ENCODE data around the gene PCNT.
"Not testable (repeated sequence)": the region's sequence is repeated elsewhere in the genome, so short reads cannot be mapped to it uniquely, and the experiment has no call there.

Gene PCNT

GRCh38 chr21:46427516-46427915 lies 103.6 kb downstream of the PCNT start:
- no peak for DNase-seq (ENCODE audit: low spot score)

DNA sequence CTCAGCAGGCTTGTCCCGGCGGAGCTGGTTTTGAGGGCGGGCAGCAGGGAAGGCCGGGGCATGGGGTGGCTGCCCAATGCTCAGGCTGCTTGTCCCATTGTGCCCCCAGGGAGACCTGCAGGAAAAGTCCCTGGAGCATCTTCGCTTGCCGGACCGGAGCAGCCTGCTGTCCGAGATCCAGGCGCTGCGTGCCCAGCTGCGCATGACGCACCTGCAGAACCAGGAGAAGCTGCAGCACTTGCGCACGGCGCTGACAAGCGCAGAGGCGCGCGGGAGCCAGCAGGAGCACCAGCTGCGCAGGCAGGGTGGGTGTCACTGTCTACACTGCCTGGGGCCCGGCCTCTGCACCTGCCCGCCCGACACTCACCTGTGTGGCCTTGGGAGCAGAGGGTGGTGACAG lies 104.3 kb downstream of the PCNT start:
- DNase-seq (ENCODE audit: low spot score), result no peak

DNA sequence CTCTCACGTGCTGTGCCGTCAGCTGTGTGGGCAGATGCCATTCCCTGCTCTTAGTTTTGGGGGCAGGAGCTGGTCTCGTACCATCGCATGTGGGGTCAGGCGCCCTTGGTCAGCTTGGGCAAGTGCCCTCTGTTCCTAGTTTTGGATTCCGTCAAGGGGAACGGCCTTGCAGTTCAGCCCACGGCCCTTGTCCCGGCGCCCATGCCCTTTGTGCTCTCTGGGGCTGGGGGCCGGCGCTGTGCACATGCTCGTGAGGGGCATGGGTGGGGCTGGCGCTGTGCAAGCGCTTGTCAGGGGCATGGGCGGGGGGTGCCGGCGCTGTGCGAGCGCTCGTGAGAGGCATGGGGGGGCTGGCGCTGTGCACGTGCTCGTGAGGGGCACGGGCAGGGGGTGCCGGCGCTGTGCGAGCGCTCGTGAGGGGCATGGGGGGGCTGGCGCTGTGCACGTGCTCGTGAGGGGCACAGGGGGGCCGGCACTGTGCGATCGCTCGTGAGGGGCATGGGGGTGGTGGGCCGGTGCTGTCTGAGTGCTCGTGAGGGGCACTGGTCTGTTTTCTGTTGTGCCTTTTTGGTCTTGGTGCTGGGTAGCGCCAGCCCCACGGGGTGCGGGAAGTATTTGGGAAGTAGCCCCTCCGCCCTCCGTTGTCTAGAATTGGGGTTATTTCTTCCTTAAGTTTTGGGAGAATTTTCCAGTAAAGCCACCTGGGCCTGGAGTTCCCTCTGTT lies 105.2 kb downstream of the PCNT start:
- DNase-seq (ENCODE audit: low spot score), result no peak

DNA sequence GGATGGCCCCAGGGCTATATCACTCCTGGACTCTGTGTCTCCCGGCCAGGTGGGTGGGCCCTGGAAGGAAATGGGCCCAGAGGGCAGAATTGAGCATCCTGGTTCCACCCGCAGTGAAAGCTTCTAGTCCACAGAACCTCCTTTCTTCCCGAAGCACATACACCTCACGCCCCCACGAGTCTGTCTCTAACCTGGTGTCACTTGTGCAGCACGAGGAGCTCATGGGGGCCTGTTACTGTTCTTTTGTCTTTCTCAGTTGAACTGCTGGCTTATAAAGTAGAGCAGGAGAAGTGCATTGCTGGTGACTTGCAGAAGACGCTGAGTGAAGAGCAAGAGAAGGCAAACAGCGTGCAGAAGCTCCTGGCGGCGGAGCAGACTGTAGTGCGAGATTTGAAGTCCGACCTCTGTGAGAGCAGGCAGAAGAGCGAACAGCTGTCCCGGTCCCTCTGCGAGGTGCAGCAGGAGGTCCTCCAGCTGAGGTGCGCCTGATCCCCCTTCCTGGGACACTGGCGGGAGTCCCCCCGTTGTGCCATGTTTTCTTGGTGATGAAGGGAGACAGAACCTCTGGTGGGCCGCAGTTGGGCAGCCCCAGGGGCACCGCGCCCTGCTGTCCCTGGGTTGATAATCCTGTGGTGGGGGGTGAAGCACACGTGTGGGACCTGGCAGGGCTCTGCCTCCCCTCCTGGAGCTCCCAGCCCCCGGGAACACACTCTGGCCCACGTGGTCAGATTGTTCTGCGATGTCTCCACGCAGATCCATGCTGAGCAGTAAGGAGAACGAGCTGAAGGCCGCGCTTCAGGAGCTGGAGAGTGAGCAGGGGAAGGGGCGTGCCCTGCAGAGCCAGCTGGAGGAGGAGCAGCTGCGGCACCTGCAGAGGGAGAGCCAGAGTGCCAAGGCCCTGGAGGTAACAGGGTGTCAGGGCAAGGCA lies 106.1 kb downstream of the PCNT start:
- DNase-seq (ENCODE audit: low spot score), result no peak

- DNase-seq (ENCODE audit: low spot score), result no peak
Observed at GRCh38 chr21:46431448-46431847, 107.5 kb downstream of the PCNT start.

- no peak for DNase-seq (ENCODE audit: low spot score)
Observed at GRCh38 chr21:46431884-46432488, 108.0 kb downstream of the PCNT start.

DNA sequence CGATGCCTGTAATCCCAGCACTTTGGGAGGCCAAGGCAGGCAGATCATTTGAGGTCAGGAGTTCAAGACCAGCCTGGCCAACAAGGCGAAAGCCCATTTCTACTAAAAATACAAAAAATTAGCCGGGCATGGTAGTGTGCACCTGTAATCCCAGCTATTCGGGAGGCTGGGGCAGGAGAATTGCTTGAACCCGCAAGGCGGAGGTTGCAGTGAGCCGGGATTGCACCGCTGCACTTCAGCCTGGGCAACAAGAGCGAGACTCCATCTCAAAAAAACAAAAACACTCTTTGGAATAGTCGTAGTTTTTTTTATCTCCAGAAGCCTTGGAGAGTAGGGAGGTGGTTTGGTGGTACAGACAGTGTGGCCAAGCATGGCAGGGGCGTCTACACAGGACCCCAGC lies 109.2 kb downstream of the PCNT start:
- not testable (repeated sequence) for DNase-seq (ENCODE audit: low spot score)

GRCh38 chr21:46434322-46434958 lies 110.5 kb downstream of the PCNT start:
- DNase-seq (ENCODE audit: low spot score), result no peak

- DNase-seq (ENCODE audit: low spot score), result no peak
Observed at GRCh38 chr21:46435786-46436227, 111.9 kb downstream of the PCNT start.

DNA sequence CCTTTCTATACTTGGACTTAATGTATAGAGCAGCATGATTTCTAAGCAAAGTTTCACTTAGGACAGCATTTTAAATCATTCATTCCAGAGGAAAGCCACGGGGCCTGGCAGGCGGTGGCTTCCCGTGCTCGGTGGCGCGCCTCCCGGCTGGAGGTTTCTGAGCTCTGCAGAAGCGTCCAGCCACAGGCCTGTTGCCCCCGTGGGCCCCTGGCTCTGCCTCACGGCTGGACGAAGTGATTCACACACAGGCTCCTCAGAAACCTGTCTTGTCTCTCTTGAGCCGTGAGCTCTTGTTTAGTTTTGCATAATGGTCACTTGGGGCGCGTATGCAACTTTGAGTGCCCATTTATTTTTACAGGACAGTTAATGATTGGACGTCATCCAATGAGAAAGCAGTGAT lies 112.7 kb downstream of the PCNT start:
- DNase-seq (ENCODE audit: low spot score), result no peak

DNA sequence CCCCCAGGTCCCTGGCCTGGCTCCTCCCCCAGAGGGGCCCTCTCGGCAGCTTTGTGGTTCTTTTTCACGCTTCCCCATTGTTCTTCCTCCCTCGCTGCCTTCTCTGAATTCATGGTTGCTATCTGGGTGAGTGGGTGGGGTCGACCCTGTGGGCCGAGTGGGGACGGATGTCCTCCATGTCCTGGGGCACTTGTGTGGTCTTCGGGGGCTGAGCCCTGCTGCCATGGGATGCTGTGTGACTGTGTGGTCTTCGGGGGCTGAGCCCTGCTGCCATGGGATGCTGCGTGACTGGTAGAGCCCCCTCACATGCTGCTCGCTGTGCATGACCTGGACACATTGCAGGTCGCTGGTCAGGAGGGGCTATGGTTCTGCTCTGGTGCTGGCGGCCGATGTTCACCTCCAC lies 113.1 kb downstream of the PCNT start:
- no peak for DNase-seq (ENCODE audit: low spot score)

DNA sequence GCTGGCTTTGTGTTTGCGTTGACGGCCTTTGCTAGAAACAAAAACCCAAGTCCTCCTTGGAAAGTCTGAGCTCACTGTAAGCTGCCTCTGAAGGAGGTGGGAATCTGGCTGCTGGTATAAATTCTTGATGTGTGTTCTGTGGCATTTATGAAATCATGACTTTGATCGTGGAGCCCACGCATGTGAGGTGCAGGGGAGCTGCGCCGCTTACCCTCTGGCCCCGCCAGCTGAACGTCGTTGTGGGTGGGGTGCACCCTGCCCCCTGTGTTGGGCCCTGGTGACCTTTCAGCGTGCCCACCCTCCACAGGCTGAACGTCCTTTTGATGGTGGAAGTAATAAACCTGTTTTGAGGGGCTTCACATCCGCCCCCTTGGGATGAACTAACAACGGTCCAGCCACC lies 113.6 kb downstream of the PCNT start:
- DNase-seq (ENCODE audit: low spot score), result no peak

- DNase-seq (ENCODE audit: low spot score), result no peak
Observed at GRCh38 chr21:46438241-46438640, 114.3 kb downstream of the PCNT start.

GRCh38 chr21:46439906-46440305 lies 116.0 kb downstream of the PCNT start:
- DNase-seq (ENCODE audit: low spot score), result no peak

- DNase-seq (ENCODE audit: low spot score), result no peak
Observed at GRCh38 chr21:46441331-46441730, 117.4 kb downstream of the PCNT start.

DNA sequence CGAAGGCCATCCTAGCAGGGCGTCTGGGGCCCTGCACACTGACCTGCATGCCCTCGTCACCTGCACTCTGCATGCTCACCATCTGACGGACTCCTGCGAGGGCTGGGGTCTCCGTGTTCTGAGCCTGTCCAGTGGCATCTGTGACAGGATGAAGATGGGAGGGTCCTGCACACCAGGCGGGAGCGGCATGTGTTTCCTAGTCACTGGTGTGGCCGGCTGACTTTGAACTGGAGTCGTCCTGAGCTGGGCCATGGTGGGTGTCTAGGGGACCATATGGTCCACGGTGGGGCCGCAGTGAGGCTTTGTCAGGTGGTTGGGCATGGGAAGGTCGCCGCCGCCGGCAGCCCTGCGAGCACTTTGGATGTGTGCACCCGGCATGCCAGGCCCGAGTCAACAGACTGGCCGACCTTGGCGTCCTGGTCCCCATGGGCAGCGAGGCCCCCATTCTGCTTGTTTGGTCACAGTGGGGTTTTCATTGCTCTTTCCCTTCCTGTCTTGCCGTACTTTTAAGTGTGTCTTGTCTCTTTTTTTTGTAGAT lies 118.1 kb downstream of the PCNT start:
- no peak for DNase-seq (ENCODE audit: low spot score)

- DNase-seq (ENCODE audit: low spot score), result no peak
Observed at GRCh38 chr21:46442938-46443337, 119.0 kb downstream of the PCNT start.

- no peak for DNase-seq (ENCODE audit: low spot score)
Observed at GRCh38 chr21:46443910-46444309, 120.0 kb downstream of the PCNT start.

DNA sequence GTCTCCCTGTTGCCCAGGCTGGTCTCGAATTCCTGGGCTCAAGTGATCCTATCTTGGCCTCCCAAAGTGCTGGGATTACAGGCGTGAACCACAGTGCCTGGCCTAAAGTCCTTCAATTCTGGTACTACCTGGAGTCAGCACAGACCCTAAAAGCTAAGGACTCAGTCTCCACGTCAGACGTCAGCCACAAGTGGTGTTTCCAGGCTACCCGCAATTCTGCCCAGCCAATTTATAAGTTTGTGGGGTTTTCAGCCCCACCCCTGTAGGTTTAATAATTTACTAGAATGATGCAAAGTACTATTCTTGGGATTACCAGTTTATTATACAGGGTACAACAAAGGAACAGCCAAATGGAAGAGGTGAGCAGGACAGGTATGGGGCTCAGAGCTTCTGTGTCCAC lies 124.2 kb downstream of the PCNT start:
- DNase-seq (ENCODE audit: low spot score), result no peak

- DNase-seq (ENCODE audit: low spot score), result not testable (repeated sequence)
Observed at GRCh38 chr21:46448855-46449254, 124.9 kb downstream of the PCNT start.

GRCh38 chr21:46452710-46453109 lies 128.8 kb downstream of the PCNT start:
- DNase-seq (ENCODE audit: low spot score), result no peak

- no peak for DNase-seq (ENCODE audit: low spot score)
Observed at GRCh38 chr21:46454142-46454541, 130.2 kb downstream of the PCNT start.
